ENCODE measurements around the gene S100A9.
A peak's percentile ranks its signal among the peaks of the same experiment; 100 is the strongest.

DNA sequence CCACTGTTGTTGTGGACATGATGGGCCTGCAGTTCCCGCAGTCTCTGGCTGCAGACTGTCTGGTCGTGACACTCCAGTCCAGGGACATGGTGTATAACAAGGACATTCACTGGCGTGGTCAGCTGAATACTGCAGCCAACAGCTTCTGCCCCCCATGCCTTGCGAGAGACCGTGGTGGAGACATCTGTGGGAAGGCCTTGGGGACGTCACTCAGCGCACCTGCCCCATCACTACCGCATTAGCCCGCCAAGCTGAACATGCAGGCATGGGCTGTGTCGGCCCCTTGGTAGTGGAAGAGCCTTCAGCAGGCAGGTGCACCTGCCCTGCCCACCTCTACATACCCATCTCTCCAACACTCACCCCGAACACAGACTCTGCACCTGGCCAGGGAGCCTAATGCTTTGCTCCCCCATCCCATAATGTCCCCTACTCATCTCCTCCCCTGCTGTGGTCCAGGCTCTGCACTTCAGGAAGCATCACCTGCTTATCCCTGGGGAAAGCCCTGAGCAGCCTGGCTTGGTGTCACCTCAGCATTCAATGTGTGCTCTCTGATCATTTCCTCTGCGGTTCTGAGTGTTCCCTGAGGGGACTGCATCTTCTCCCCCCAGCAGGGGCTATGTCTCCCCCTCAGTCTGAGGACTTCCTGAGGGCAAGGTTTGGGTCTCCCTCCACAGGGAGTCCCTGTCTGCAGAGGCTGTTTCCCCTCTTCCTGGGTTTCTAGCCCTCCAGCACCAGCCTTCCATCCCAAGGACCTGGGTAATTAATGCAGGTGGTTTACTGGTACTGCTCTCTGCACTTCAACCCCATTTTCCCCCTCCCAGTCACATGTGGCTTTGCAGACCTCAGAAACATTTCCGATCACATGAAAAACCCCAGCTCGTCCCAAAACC is 12.2 kb upstream of the S100A9 start:
- TF ChIP-seq POLR2AphosphoS5 (IDR thresholded peaks at IDR 0.05; ENCODE audit: low read depth, low read length), result no peak
- peak; percentile 24; the same call in 1 of the 2 replicates for TF ChIP-seq POLR2A (IDR thresholded peaks at IDR 0.05; ENCODE audit: low read depth, low read length)
